Tibial nerve (tissue), 4 donors: Measurements from ENCODE around the gene NMBR. TPM values are rescaled to one million over a fixed set of nuclear protein-coding genes. Genes with fewer than 3 reads are reported as not detected.
"Not testable (repeated sequence)": the region's sequence is repeated elsewhere in the genome, so short reads cannot be mapped to it uniquely, and the experiment has no call there.

ENCODE experiments used
- DNase-seq, 2 donors: peaks; one replicate each; pipeline ENCODE4 v3.0.0-alpha.2; 2019; ENCODE audit warnings: low spot score in 2 of 2
- H3K27ac ChIP-seq, 4 donors: fragments of 200-600 bp; sonication (generic) in 3 of 4; one replicate each; pipeline ENCODE4 v1.5.1; 2017 to 2019; ENCODE audit warnings: mild to moderate bottlenecking in 1 of 4
- H3K27me3 ChIP-seq, 2 donors: fragments of 200-600 bp; sonication (generic) in 1 of 2; one replicate each; pipeline versions ENCODE4 v1.5.1 to v1.6.0; 2017 to 2019
- H3K36me3 ChIP-seq, 3 donors: fragments of 200-600 bp; sonication (generic); one replicate each; pipeline ENCODE4 v1.5.1; 2018 to 2019
- H3K4me1 ChIP-seq, 4 donors: fragments of 200-600 bp; sonication (generic) in 3 of 4; one replicate each; pipeline ENCODE4 v1.5.1; 2017 to 2019
- H3K4me3 ChIP-seq, 4 donors: fragments of 200-600 bp; sonication (generic) in 3 of 4; one replicate each; pipeline ENCODE4 v1.5.1; 2017 to 2019; ENCODE audit warnings: mild to moderate bottlenecking in 1 of 4, moderate library complexity in 1 of 4
- H3K9me3 ChIP-seq, 4 donors: fragments of 200-600 bp; sonication (generic) in 3 of 4; one replicate each; pipeline ENCODE4 v1.5.1; 2017 to 2019
- CTCF ChIP-seq, 5 experiments: fragments of 200-600 bp in 3 of 5; fragments of 450-650 bp in 2 of 5; sonication (generic) in 3 of 5; IDR thresholded peaks; one replicate each; pipeline ENCODE4 v1.5.1; 2016 to 2019; ENCODE audit warnings: antibody characterized with exemption in 5 of 5, mild to moderate bottlenecking in 3 of 5, moderate library complexity in 2 of 5
- EP300 ChIP-seq, 2 donors: sonication (generic); formaldehyde crosslinking; IDR thresholded peaks; one replicate each; pipeline ENCODE4 v1.6.1; 2017; ENCODE audit warnings: antibody characterized with exemption in 2 of 2, mild to moderate bottlenecking in 1 of 2
- POLR2A ChIP-seq, 2 donors: fragments of 450-650 bp; IDR thresholded peaks; one replicate each; pipeline ENCODE4 v1.6.1; 2017; ENCODE audit warnings: antibody characterized with exemption in 2 of 2, mild to moderate bottlenecking in 2 of 2, moderate library complexity in 2 of 2
- WGBS, 2 donors: methylation state at CpG; one replicate each; pipeline ENCODE4 v1.1.5; 2018; 5-methylcytosine and 5-hydroxymethylcytosine counted together
- total RNA-seq, 4 donors: library from RNA; depleted of rRNA; stranded (reverse); fragments of >200 nt; gene quantifications; one replicate each; pipeline ENCODE4 v1.1.0, GENCODE V29; 2016

The NMBR gene
- total RNA-seq, 4 donors from 2014 or later: 1.1 TPM; not detected in 3

DNA sequence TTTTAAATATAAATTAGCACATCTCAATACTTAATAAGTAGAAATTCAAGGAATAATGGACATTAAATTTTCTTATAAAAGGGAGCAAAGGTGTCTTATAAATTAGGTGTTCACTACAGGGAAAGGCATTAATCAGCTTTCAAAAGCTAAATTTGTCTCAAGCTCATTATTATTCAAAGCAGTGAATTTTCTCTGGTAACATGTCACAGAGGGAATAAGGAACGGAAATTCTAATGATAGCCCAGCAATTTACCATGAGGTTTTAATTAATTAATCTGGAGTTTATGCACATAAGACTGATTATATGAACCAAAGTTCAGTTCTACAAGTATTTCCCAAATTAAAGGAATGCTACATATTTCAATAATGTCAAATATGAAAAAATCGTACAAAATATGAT is 29.6 kb downstream of the NMBR start:
- DNase-seq: no peak
- Histone ChIP-seq H3K9me3 (no peaks in the 10 kb centered on the region), H3K4me1 (no peaks in the 10 kb centered on the region), H3K4me3 (no peak overlapping the region), H3K36me3 (no peaks in the 10 kb centered on the region), H3K27me3 (no peaks in the 10 kb centered on the region), H3K27ac (no peak overlapping the region)
- TF ChIP-seq CTCF (IDR thresholded peaks at IDR 0.05) (no peak), EP300 (IDR thresholded peaks at IDR 0.05) (no peak), POLR2A (IDR thresholded peaks at IDR 0.05) (no peak)
- WGBS, 2 donors: 63 to 70% methylated on average over 2 of the region's 2 CpGs

DNA sequence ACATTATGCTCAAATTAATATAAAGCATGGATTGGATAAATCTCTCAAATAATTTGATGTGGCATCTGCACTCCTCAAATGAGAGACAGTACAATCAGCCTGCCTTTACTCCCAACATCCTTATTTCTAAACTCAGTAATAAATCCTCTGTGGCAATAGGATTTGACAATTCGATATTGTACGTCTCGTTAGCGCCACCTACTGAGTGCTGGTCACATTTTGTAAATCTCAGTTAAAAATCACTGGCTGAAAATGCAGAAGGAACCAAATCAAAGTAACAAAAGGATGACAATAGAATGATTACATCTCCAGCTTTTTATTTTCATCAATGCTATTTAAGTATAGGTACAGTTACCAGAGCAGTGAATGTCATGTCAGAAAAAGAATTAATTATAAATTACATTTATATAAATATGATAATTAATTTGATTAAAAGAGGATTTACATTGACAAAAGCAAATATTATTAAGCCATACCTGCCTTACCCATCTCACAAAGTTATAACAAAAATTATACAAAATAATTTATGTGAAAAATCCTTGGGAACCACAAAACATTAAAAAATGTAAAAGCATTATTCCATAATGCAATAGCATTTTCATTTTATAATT is 34.4 kb downstream of the NMBR start:
- no peaks in the 10 kb centered on the region for H3K36me3 ChIP-seq
- H3K4me1 ChIP-seq: no peaks in the 10 kb centered on the region
- peak; percentile 52 to 86 for DNase-seq
- no peaks in the 10 kb centered on the region for H3K9me3 ChIP-seq
- no peak overlapping the region for H3K4me3 ChIP-seq
- H3K27me3 ChIP-seq: no peaks in the 10 kb centered on the region
- no peak overlapping the region for H3K27ac ChIP-seq
- peak; percentile 45 to 62 (median 59) for TF ChIP-seq CTCF (IDR thresholded peaks at IDR 0.05)
- TF ChIP-seq POLR2A (IDR thresholded peaks at IDR 0.05): no peak
- 0% methylated on average over 4 of the region's 4 CpGs for WGBS, 2 donors

DNA sequence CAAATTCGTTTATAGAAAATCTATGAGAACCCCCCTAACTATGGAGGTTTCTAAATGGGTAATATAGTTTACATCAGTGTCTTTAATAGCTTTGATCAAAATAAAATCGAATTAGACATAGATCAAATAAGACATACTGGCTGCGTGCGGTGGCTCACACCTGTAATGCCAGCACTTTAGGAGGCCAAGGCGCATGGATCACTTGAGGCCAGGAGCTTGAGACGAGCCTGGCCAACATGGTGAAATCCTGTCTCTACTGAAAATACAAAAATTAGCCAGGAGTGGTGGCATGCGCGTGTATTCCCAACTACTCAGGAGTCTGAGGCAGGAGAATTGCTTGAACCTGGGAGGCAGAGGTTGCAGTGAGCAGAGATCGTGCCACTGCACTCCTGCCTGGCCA is 36.1 kb downstream of the NMBR start:
- 92% methylated on average over 9 of the region's 9 CpGs for WGBS, 2 donors
- not testable (repeated sequence) for H3K4me1 ChIP-seq

GRCh38 chr6:142104820-142105219 is 42.1 kb downstream of the NMBR start:
- not testable (repeated sequence) for DNase-seq, H3K9me3 ChIP-seq, H3K36me3 ChIP-seq, H3K4me3 ChIP-seq, H3K27ac ChIP-seq, H3K27me3 ChIP-seq, H3K4me1 ChIP-seq
- 88 to 91% methylated on average over 5 of the region's 5 CpGs for WGBS, 2 donors

More for the DNA sequence above, 36.1 kb downstream of the NMBR start:
- DNase-seq, H3K36me3 ChIP-seq, H3K9me3 ChIP-seq, H3K27me3 ChIP-seq, H3K27ac ChIP-seq, H3K4me3 ChIP-seq: not testable (repeated sequence)

DNA sequence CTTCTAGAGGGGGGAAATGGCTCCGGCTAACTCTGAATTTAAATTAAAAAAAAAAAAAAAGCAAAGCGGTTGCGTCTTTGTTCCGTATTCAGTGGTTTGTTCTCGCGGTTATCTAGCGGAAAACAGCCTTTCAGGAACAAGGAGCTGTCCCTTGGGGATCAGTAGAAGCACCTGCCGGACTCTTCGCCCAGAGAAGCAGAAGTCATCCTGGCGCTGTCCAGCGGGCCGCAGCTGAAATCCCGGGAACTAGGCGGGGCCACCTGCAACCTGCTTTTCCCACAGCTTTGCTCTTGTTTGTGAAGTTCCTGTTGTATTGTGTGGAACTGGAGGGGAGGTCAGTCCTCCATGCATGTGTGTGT is 58.1 kb downstream of the NMBR start:
- peaks cover 0 to 22% of the 10 kb centered on the region in 2 donors for H3K27me3 ChIP-seq
- H3K36me3 ChIP-seq: no peaks in the 10 kb centered on the region
- no peaks in the 10 kb centered on the region for H3K4me1 ChIP-seq
- peaks cover 0 to 4% (median 0%) of the 10 kb centered on the region in 4 donors for H3K9me3 ChIP-seq
- WGBS, 2 donors: 2 to 5% methylated on average over 14 of the region's 14 CpGs
- TF ChIP-seq POLR2A (IDR thresholded peaks at IDR 0.05) (no peak), CTCF (IDR thresholded peaks at IDR 0.05) (no peak), EP300 (IDR thresholded peaks at IDR 0.05) (no peak)
- no peak overlapping the region for H3K27ac ChIP-seq
- DNase-seq: no peak
- no peak overlapping the region for H3K4me3 ChIP-seq

DNA sequence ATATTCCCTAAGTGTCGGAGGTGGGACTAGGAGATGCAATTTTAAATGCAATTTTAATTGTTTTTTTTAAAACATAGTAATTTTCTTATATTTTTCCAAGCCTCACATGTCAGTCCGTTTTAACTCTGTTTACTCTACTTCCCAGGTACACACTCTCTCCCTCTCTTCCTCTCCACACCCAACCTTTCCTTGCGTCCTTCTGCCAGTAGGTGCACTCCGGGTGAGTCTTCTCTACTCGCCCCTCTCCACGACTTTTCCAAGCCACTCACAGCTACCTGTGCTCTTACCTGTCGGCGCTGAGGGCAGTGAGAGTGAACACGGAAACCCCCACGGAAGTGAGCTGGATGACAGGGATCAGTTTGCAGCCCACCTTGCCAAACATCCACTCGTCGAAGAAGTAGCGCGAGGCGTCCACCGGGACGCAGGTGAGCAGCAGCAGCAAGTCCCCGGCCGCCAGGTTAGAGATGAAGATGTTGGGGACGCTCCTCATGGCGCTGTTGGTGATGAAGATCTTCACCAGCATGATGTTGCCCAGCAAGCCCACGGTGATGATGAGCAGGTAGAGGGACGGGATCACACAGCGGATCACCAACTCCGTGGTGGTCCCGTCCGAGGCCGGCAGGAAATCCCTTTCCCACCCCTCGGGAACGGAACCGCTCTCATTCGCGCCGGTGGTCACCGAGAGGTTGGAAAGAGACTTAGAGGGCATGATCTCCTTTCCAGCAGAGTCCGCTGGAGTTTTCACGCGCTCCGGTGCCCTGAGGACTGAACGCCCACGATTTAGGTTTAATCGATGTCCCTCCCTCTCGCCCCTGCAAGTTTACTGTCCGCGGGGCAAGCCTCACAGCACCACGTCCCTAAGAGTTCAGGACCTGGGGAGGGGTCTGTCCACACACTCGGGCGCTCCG is 58.7 kb downstream of the NMBR start:
- Histone ChIP-seq H3K27me3 (peaks cover 0 to 22% of the 10 kb centered on the region in 2 donors), H3K36me3 (no peaks in the 10 kb centered on the region), H3K9me3 (no peaks in the 10 kb centered on the region), H3K4me1 (no peaks in the 10 kb centered on the region), H3K4me3 (no peak overlapping the region), H3K27ac (no peak overlapping the region)
- WGBS, 2 donors: 13 to 14% methylated on average over 45 to 48 of the region's 49 CpGs
- DNase-seq: no peak
- no peak for TF ChIP-seq POLR2A (IDR thresholded peaks at IDR 0.05)
- TF ChIP-seq EP300 (IDR thresholded peaks at IDR 0.05): no peak
- TF ChIP-seq CTCF (IDR thresholded peaks at IDR 0.05): no peak
